ENCODE measurements around the gene LINC00632.

Gene LINC00632

GRCh38 chrX:140712413-140713173 lies 3.0 kb downstream of the LINC00632 start:
- FAIRE-seq (peak; percentile 74), DNase-seq (ENCODE audit: insufficient read length, low spot score) (no peak)
- no peak for TF ChIP-seq SPI1 (IDR thresholded peaks at IDR 0.05; ENCODE audit: low read depth, low read length)
- no peak for TF ChIP-seq TAF1 (IDR thresholded peaks at IDR 0.05; ENCODE audit: low read depth, low read length)
- TF ChIP-seq POU2F2 (IDR thresholded peaks at IDR 0.05; ENCODE audit: low read depth, low read length), result no peak
- TF ChIP-seq POLR2AphosphoS5 (IDR thresholded peaks at IDR 0.05; ENCODE audit: low read depth, low read length), result no peak
- no peak for TF ChIP-seq POLR2A (IDR thresholded peaks at IDR 0.05; ENCODE audit: low read depth, low read length)
- no peak for TF ChIP-seq PAX5 (IDR thresholded peaks at IDR 0.05; ENCODE audit: insufficient read depth, low read length, severe bottlenecking)

- FAIRE-seq (no peak), DNase-seq (ENCODE audit: insufficient read length, low spot score) (no peak)
- TF ChIP-seq SPI1 (IDR thresholded peaks at IDR 0.05; ENCODE audit: low read depth, low read length) (no peak), PAX5 (IDR thresholded peaks at IDR 0.05; ENCODE audit: insufficient read depth, low read length, severe bottlenecking) (no peak), POLR2AphosphoS5 (IDR thresholded peaks at IDR 0.05; ENCODE audit: low read depth, low read length) (no peak), POLR2A (IDR thresholded peaks at IDR 0.05; ENCODE audit: low read depth, low read length) (no peak), POU2F2 (IDR thresholded peaks at IDR 0.05; ENCODE audit: low read depth, low read length) (no peak)
Observed at GRCh38 chrX:140713174-140713539, 3.6 kb downstream of the LINC00632 start.

DNA sequence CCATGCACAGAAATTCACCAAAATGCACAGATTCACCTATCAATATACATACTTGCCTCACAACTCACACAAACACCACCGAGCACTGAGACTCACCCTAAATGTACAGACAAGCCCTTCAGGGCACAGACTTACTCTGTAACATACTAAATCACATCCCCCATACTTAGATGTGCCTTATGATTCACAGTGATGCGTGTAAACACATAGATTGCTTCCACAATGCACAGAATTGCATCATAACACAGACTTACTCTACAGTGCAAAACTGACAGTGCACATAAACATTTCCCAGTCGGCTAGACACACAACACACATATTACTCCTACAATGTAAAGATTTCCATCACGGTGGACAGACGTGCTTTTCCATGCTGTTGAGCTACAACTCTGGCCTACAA lies 6.2 kb downstream of the LINC00632 start:
- TF ChIP-seq PAX5 (IDR thresholded peaks at IDR 0.05; ENCODE audit: insufficient read depth, low read length, severe bottlenecking) (no peak), SPI1 (IDR thresholded peaks at IDR 0.05; ENCODE audit: low read depth, low read length) (no peak), TAF1 (IDR thresholded peaks at IDR 0.05; ENCODE audit: low read depth, low read length) (no peak)
- no peak for DNase-seq (ENCODE audit: insufficient read length, low spot score)

GRCh38 chrX:140723121-140723715 lies 13.7 kb downstream of the LINC00632 start:
- TF ChIP-seq POLR2A (IDR thresholded peaks at IDR 0.05; ENCODE audit: low read depth, low read length), result no peak
- no peak for TF ChIP-seq TAF1 (IDR thresholded peaks at IDR 0.05; ENCODE audit: low read depth, low read length)
- TF ChIP-seq SPI1 (IDR thresholded peaks at IDR 0.05; ENCODE audit: low read depth, low read length), result no peak
- no peak for TF ChIP-seq POU2F2 (IDR thresholded peaks at IDR 0.05; ENCODE audit: low read depth, low read length)
- TF ChIP-seq PAX5 (IDR thresholded peaks at IDR 0.05; ENCODE audit: insufficient read depth, low read length, severe bottlenecking), result no peak
- TF ChIP-seq POLR2AphosphoS5 (IDR thresholded peaks at IDR 0.05; ENCODE audit: low read depth, low read length), result no peak
- FAIRE-seq (no peak), DNase-seq (ENCODE audit: insufficient read length, low spot score) (no peak)

More for the DNA sequence above, 6.2 kb downstream of the LINC00632 start:
- no peak for FAIRE-seq

GRCh38 chrX:140724309-140724708 lies 14.8 kb downstream of the LINC00632 start:
- FAIRE-seq, result no peak
- no peak for DNase-seq (ENCODE audit: insufficient read length, low spot score)
- TF ChIP-seq POLR2A (IDR thresholded peaks at IDR 0.05; ENCODE audit: low read depth, low read length) (no peak), TAF1 (IDR thresholded peaks at IDR 0.05; ENCODE audit: low read depth, low read length) (no peak), POU2F2 (IDR thresholded peaks at IDR 0.05; ENCODE audit: low read depth, low read length) (no peak), PAX5 (IDR thresholded peaks at IDR 0.05; ENCODE audit: insufficient read depth, low read length, severe bottlenecking) (no peak), POLR2AphosphoS5 (IDR thresholded peaks at IDR 0.05; ENCODE audit: low read depth, low read length) (no peak), SPI1 (IDR thresholded peaks at IDR 0.05; ENCODE audit: low read depth, low read length) (no peak)

GRCh38 chrX:140724736-140725135 lies 15.2 kb downstream of the LINC00632 start:
- DNase-seq (ENCODE audit: insufficient read length, low spot score), result no peak
- no peak for TF ChIP-seq POU2F2 (IDR thresholded peaks at IDR 0.05; ENCODE audit: low read depth, low read length)
- TF ChIP-seq POLR2A (IDR thresholded peaks at IDR 0.05; ENCODE audit: low read depth, low read length), result no peak
- TF ChIP-seq PAX5 (IDR thresholded peaks at IDR 0.05; ENCODE audit: insufficient read depth, low read length, severe bottlenecking), result no peak
- no peak for TF ChIP-seq TAF1 (IDR thresholded peaks at IDR 0.05; ENCODE audit: low read depth, low read length)
- no peak for TF ChIP-seq SPI1 (IDR thresholded peaks at IDR 0.05; ENCODE audit: low read depth, low read length)
- TF ChIP-seq POLR2AphosphoS5 (IDR thresholded peaks at IDR 0.05; ENCODE audit: low read depth, low read length), result no peak
- FAIRE-seq, result no peak

GRCh38 chrX:140725500-140725899 lies 15.9 kb downstream of the LINC00632 start:
- FAIRE-seq (no peak), DNase-seq (ENCODE audit: insufficient read length, low spot score) (no peak)
- TF ChIP-seq POLR2AphosphoS5 (IDR thresholded peaks at IDR 0.05; ENCODE audit: low read depth, low read length), result no peak
- TF ChIP-seq POLR2A (IDR thresholded peaks at IDR 0.05; ENCODE audit: low read depth, low read length), result no peak
- TF ChIP-seq SPI1 (IDR thresholded peaks at IDR 0.05; ENCODE audit: low read depth, low read length), result no peak
- TF ChIP-seq TAF1 (IDR thresholded peaks at IDR 0.05; ENCODE audit: low read depth, low read length), result no peak
- no peak for TF ChIP-seq POU2F2 (IDR thresholded peaks at IDR 0.05; ENCODE audit: low read depth, low read length)
- TF ChIP-seq PAX5 (IDR thresholded peaks at IDR 0.05; ENCODE audit: insufficient read depth, low read length, severe bottlenecking), result no peak

GRCh38 chrX:140733766-140734342 lies 24.3 kb downstream of the LINC00632 start:
- TF ChIP-seq TAF1 (IDR thresholded peaks at IDR 0.05; ENCODE audit: low read depth, low read length) (no peak), SPI1 (IDR thresholded peaks at IDR 0.05; ENCODE audit: low read depth, low read length) (no peak), POLR2A (IDR thresholded peaks at IDR 0.05; ENCODE audit: low read depth, low read length) (no peak), POU2F2 (IDR thresholded peaks at IDR 0.05; ENCODE audit: low read depth, low read length) (no peak), PAX5 (IDR thresholded peaks at IDR 0.05; ENCODE audit: insufficient read depth, low read length, severe bottlenecking) (no peak), POLR2AphosphoS5 (IDR thresholded peaks at IDR 0.05; ENCODE audit: low read depth, low read length) (no peak)
- DNase-seq (ENCODE audit: insufficient read length, low spot score) (no peak), FAIRE-seq (peak; percentile 87)

GRCh38 chrX:140744085-140744484 lies 34.5 kb downstream of the LINC00632 start:
- FAIRE-seq, result peak; percentile 69

More at GRCh38 chrX:140744085-140744484, 34.5 kb downstream of the LINC00632 start:
- no peak for DNase-seq (ENCODE audit: insufficient read length, low spot score)
- no peak for TF ChIP-seq SPI1 (IDR thresholded peaks at IDR 0.05; ENCODE audit: low read depth, low read length)
- no peak for TF ChIP-seq PAX5 (IDR thresholded peaks at IDR 0.05; ENCODE audit: insufficient read depth, low read length, severe bottlenecking)
- TF ChIP-seq POU2F2 (IDR thresholded peaks at IDR 0.05; ENCODE audit: low read depth, low read length), result no peak
- TF ChIP-seq TAF1 (IDR thresholded peaks at IDR 0.05; ENCODE audit: low read depth, low read length), result no peak
- TF ChIP-seq POLR2A (IDR thresholded peaks at IDR 0.05; ENCODE audit: low read depth, low read length), result no peak
- TF ChIP-seq POLR2AphosphoS5 (IDR thresholded peaks at IDR 0.05; ENCODE audit: low read depth, low read length), result no peak

Data from GM12891 (cell line).